T-helper 17 cell (primary cell): ENCODE data around the gene CCDC89. TPM values are rescaled to one million over a fixed set of nuclear protein-coding genes. Genes with fewer than 3 reads are reported as not detected.
A peak's percentile ranks its signal among the peaks of the same experiment; 100 is the strongest.

ENCODE experiments used
- ATAC-seq: fragments of 150-1000 bp; cut with Tn5 transposase; 2 replicates; pipeline ENCODE4 v1.10.0; 2021; ENCODE audit warnings: mild to moderate bottlenecking, moderate library complexity
- DNase-seq, 3 donors: peaks; one replicate each; pipeline versions ENCODE4 v3.0.0 to v3.0.0-alpha.2; 2020 to 2021
- H3K9me3 ChIP-seq: one replicate; pipeline ENCODE4 v1.7.0; 2013; ENCODE audit warnings: low read length, mild to moderate bottlenecking; ENCODE audit not compliant: control insufficient read depth, poor library complexity, severe bottlenecking
- H3K27ac Mint-ChIP-seq: one replicate; pipeline ENCODE4 v1.8.0; 2022; ENCODE audit warnings: mild to moderate bottlenecking, moderate library complexity, mixed read lengths
- H3K27me3 Mint-ChIP-seq: one replicate; pipeline ENCODE4 v1.8.0; 2022; ENCODE audit warnings: mixed read lengths
- H3K36me3 Mint-ChIP-seq: one replicate; pipeline ENCODE4 v1.8.0; 2022; ENCODE audit warnings: low read depth, mixed read lengths
- H3K4me1 Mint-ChIP-seq: one replicate; pipeline ENCODE4 v1.8.0; 2022; ENCODE audit warnings: mild to moderate bottlenecking, mixed read lengths
- H3K4me3 Mint-ChIP-seq: one replicate; pipeline ENCODE4 v1.8.0; 2022; ENCODE audit warnings: mild to moderate bottlenecking, moderate library complexity, mixed read lengths
- total RNA-seq, 4 donors: library from RNA in 2 of 4; stranded (reverse) in 2 of 4; gene quantifications; one replicate each; pipeline ENCODE4 v1.2.3 and lab custom pipeline; 2022 to 2026

The CCDC89 gene
- total RNA-seq (under 1 TPM; 0.27 to 0.47 TPM), total RNA-seq (lab: John Stamatoyannopoulos, UW) (0.08 to 0.70 reads per million in 2 donors)

DNA sequence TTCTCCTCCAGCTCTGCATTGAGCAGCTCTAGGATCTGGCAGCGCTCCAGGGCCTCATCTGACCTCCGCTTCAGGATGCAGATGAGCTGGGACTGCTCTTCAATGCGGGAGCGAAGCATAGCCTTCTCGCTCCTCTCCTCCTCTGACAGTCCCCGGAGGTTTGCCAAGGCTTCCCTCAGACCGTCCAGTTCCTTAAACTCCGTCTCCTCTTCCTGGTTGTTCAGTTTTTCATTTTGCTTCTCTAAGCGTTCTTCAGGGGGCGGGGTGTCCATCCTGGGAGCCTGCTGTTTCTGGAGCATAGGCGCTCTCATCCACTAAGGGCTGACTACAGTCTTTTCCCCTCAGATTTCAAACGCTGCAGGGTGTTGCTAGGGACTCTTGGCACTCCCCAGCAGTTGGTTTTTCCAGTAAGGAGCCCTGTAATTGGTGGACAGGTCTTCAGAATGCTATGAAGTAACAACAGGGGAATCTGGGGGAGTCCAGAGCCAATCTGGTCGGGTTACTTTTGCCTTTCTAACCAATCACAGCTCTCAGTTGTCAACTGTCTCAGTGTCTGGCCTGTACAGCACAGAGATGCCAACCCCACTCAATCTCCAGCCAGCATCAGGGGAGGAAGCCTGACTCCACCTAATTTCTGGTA lies at the start of gene CCDC89:
TSS of gene CCDC89 (minus strand) at position 376 of the 640 bp plus-strand sequence. CDS start at position 311, 65 bp downstream.
- Mint-ChIP-seq H3K27me3 (peaks cover 18% of the 10 kb centered on the region), H3K4me3 (no peak within 1 kb of the TSS), H3K4me1 (peaks cover 23% of the 10 kb centered on the region), H3K27ac (peak within 1 kb of the TSS; percentile 51), H3K36me3 (peaks cover 10% of the 10 kb centered on the region)
- DNase-seq (no peak), ATAC-seq (no peak)
- no peaks in the 10 kb centered on the region for H3K9me3 ChIP-seq

DNA sequence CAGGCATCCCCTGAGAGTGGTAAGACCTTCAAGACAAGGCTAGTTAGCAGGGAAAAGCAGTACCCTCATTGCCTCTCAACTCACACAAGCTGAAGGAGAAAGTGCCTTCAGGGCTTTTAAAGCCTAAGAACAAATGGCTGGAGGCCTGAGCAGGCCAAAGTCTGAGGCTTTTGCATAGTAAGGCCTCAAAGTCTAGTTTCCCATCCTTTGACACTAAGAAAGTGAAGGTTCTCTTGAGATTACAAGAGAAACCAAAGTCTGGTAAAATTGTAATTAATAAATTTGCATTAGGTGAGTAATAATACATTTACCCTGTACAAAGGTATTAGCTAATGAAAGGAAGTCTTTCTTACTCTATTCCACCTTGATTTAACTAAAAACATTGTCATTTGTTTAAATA lies 47.0 kb upstream of the CCDC89 start:
- no peaks in the 10 kb centered on the region for H3K9me3 ChIP-seq
- no peak for DNase-seq
- no peak overlapping the region for H3K27ac Mint-ChIP-seq
- no peak for ATAC-seq
- H3K36me3 Mint-ChIP-seq = peaks cover 3% of the 10 kb centered on the region
- H3K4me1 Mint-ChIP-seq = peaks cover 16% of the 10 kb centered on the region
- no peaks in the 10 kb centered on the region for H3K27me3 Mint-ChIP-seq
- no peak overlapping the region for H3K4me3 Mint-ChIP-seq

GRCh38 chr11:85726381-85726780 lies 40.4 kb upstream of the CCDC89 start:
- Mint-ChIP-seq H3K27ac (no peak overlapping the region), H3K4me3 (no peak overlapping the region), H3K27me3 (no peaks in the 10 kb centered on the region), H3K4me1 (peaks cover 14% of the 10 kb centered on the region), H3K36me3 (peaks cover 3% of the 10 kb centered on the region)
- DNase-seq (no peak), ATAC-seq (no peak)
- H3K9me3 ChIP-seq = no peaks in the 10 kb centered on the region

- H3K27ac Mint-ChIP-seq = no peak overlapping the region
- H3K36me3 Mint-ChIP-seq = peaks cover 3% of the 10 kb centered on the region
- ATAC-seq = no peak
Measured at GRCh38 chr11:85725510-85726258, 39.7 kb upstream of the CCDC89 start.

DNA sequence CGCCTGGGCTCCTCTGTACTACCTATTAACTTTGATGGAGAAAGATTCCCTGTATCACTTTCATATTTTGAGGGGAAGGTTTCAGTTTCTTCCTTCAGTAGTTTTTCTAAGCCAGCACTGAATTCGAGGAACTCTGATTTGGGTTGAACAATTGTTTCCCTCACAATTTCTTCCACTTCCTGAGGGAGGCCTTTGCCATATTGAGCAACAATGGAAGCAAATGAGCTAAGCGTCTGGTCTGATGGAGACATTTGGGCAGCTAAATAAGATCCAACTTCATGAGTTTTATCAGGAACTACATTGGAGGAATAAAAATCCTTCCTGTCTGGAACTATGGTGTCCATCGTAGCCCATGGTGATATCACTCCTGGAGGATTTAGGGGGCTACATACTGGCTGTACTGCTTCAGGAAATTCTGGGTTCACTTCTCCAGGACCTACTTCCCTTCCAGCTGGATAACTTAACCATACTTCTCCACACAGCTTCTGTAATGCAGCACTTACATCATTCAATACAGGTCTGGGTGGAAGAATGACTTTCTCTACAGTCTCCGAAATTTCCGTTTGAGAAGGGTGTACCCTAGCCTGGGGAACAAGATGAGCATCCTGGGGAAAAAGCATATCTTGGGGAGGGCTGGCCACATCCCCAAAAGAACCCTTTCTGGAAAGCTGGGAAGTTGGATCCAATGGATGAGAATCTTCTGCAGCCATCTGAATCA lies 38.9 kb upstream of the CCDC89 start:
- DNase-seq (no peak), ATAC-seq (no peak)
- Mint-ChIP-seq H3K27me3 (no peaks in the 10 kb centered on the region), H3K4me3 (no peak overlapping the region), H3K4me1 (peaks cover 9% of the 10 kb centered on the region), H3K27ac (no peak overlapping the region), H3K36me3 (peaks cover 3% of the 10 kb centered on the region)
- no peaks in the 10 kb centered on the region for H3K9me3 ChIP-seq

More at GRCh38 chr11:85725510-85726258, 39.7 kb upstream of the CCDC89 start:
- no peak for DNase-seq
- Mint-ChIP-seq H3K4me1 (peaks cover 11% of the 10 kb centered on the region), H3K27me3 (no peaks in the 10 kb centered on the region), H3K4me3 (no peak overlapping the region)
- no peaks in the 10 kb centered on the region for H3K9me3 ChIP-seq

DNA sequence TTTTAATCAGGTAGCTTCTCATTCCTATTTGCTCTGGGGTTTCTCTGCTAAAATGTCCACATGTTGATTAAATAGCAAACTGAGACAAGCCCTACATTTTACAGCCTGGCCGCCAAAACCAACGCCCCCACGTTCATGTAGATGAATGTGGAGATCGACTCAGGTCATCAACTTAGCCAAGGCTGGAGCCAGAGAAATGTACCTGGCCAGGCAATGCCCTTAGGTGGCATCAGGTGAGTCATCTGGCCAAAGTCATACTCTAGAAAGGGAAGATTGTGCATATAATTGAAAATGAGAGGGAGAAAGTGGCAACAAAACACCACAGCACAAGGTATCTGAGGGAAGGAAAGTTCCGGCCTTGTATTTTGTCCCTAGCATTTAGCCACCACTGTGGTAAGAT lies 37.1 kb upstream of the CCDC89 start:
- ATAC-seq (no peak), DNase-seq (no peak)
- Mint-ChIP-seq H3K27ac (no peak overlapping the region), H3K4me1 (peaks cover 5% of the 10 kb centered on the region), H3K27me3 (no peaks in the 10 kb centered on the region), H3K4me3 (no peak overlapping the region), H3K36me3 (peaks cover 2% of the 10 kb centered on the region)
- H3K9me3 ChIP-seq = no peaks in the 10 kb centered on the region

DNA sequence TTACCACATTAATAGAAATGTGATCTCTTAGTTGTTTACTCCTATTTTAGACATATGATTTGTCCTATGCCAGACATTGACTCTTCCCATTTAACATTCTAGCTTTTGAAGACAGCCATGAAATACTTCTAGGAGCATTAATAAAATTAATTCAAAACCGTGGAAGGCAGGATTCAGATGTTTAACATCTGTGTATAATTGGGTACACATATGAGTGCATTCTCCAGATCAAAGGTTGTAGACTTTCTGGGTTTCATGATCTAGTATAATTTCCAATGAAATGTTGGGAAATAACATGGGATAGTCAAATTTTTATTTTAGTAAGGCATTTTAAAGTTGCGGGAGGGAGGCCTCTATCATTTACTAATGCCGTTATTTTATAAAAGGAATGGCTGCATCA lies 35.2 kb upstream of the CCDC89 start:
- ATAC-seq = no peak
- no peaks in the 10 kb centered on the region for H3K27me3 Mint-ChIP-seq
- H3K27ac Mint-ChIP-seq = no peak overlapping the region
- H3K9me3 ChIP-seq = no peaks in the 10 kb centered on the region
- peaks cover 2% of the 10 kb centered on the region for H3K36me3 Mint-ChIP-seq
- H3K4me1 Mint-ChIP-seq = peaks cover 8% of the 10 kb centered on the region
- no peak for DNase-seq
- H3K4me3 Mint-ChIP-seq = no peak overlapping the region

GRCh38 chr11:85718991-85719807 lies 33.2 kb upstream of the CCDC89 start:
- Mint-ChIP-seq H3K27ac (no peak overlapping the region), H3K4me3 (no peak overlapping the region), H3K36me3 (peaks cover 2% of the 10 kb centered on the region), H3K27me3 (no peaks in the 10 kb centered on the region), H3K4me1 (peaks cover 5% of the 10 kb centered on the region)
- ATAC-seq = no peak
- no peak for DNase-seq
- no peaks in the 10 kb centered on the region for H3K9me3 ChIP-seq

GRCh38 chr11:85718126-85718943 lies 32.3 kb upstream of the CCDC89 start:
- no peak overlapping the region for H3K4me3 Mint-ChIP-seq
- H3K36me3 Mint-ChIP-seq = peaks cover 2% of the 10 kb centered on the region
- no peaks in the 10 kb centered on the region for H3K27me3 Mint-ChIP-seq
- peaks cover 3% of the 10 kb centered on the region for H3K4me1 Mint-ChIP-seq
- no peaks in the 10 kb centered on the region for H3K9me3 ChIP-seq
- DNase-seq (no peak), ATAC-seq (no peak)
- peak overlapping the region; percentile 29 for H3K27ac Mint-ChIP-seq

- Mint-ChIP-seq H3K4me3 (no peak overlapping the region), H3K27ac (peak overlapping the region; percentile 29), H3K4me1 (peaks cover 5% of the 10 kb centered on the region), H3K27me3 (no peaks in the 10 kb centered on the region), H3K36me3 (peaks cover 2% of the 10 kb centered on the region)
- no peaks in the 10 kb centered on the region for H3K9me3 ChIP-seq
- ATAC-seq (no peak), DNase-seq (no peak)
Measured at GRCh38 chr11:85717429-85717828, 31.4 kb upstream of the CCDC89 start.

GRCh38 chr11:85712953-85713352 lies 27.0 kb upstream of the CCDC89 start:
- no peak overlapping the region for H3K27ac Mint-ChIP-seq
- DNase-seq = no peak

DNA sequence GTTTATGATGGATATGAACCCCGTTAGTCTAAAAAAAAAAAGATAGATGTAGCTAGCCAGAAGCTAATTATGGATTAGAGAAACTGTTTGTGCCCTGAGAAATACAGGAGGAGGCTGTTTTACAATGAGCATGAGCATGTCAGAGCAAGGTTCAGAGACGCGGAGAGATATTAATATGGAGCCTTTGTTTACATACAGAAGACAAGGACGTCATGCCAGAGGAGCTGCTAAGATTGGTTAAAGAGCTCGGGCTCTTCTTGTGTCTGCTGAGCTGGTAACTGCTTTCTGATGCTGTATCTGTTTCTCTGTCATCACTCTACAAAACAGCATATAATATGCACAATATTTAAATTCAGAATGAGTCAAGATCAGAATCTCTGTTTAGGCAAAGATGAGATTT lies 24.9 kb upstream of the CCDC89 start:
- H3K27ac Mint-ChIP-seq = no peak overlapping the region

More at GRCh38 chr11:85712953-85713352, 27.0 kb upstream of the CCDC89 start:
- H3K9me3 ChIP-seq = no peaks in the 10 kb centered on the region
- Mint-ChIP-seq H3K4me3 (no peak overlapping the region), H3K36me3 (no peaks in the 10 kb centered on the region), H3K4me1 (peaks cover 8% of the 10 kb centered on the region), H3K27me3 (no peaks in the 10 kb centered on the region)
- ATAC-seq = no peak

More for the DNA sequence above, 24.9 kb upstream of the CCDC89 start:
- Mint-ChIP-seq H3K4me1 (peaks cover 5% of the 10 kb centered on the region), H3K4me3 (no peak overlapping the region), H3K36me3 (no peaks in the 10 kb centered on the region), H3K27me3 (no peaks in the 10 kb centered on the region)
- no peaks in the 10 kb centered on the region for H3K9me3 ChIP-seq
- no peak for ATAC-seq
- DNase-seq = no peak
